ENCODE data around the gene ANKRD34C. TPM values are rescaled to one million over a fixed set of nuclear protein-coding genes. Genes with fewer than 3 reads are reported as not detected.

ANKRD34C gene
- total and polyA plus RNA-seq, 2 donors (not counting 1 experiment from before 2014, with no cell fraction given), result not detected

GRCh38 chr15:79265167-79265566 lies 17.4 kb upstream of the ANKRD34C start:
- Histone ChIP-seq H4K20me1 (ENCODE audit: control insufficient read depth, insufficient read depth, low read length, poor library complexity, severe bottlenecking) (no peaks in the 10 kb centered on the region), H3K9me3 (ENCODE audit: control extremely low read depth in 1 of 3, control insufficient read depth in 2 of 3, insufficient read depth in 1 of 3, low read length in 2 of 3) (no peaks in the 10 kb centered on the region), H3K4me1 (ENCODE audit: control insufficient read depth in 2 of 2, insufficient read depth in 2 of 2, low read length in 2 of 2) (no peaks in the 10 kb centered on the region), H3K79me2 (ENCODE audit: control insufficient read depth, insufficient read depth, low read length) (no peaks in the 10 kb centered on the region), H3K27me3 (replicated peaks in 1 of 4; ENCODE audit: control extremely low read depth in 1 of 4, control insufficient read depth in 3 of 4, insufficient read depth in 4 of 4, low read length in 3 of 4) (peaks cover 0 to 7% (median 4%) of the 10 kb centered on the region in 4 experiments), H3K36me3 (replicated peaks in 1 of 2; ENCODE audit: control extremely low read depth in 1 of 2, control insufficient read depth in 1 of 2, extremely low read depth in 1 of 2, insufficient read depth in 2 of 2, low read length in 1 of 2) (no peaks in the 10 kb centered on the region), H3K4me3 (ENCODE audit: control extremely low read depth in 1 of 5, extremely low read depth in 1 of 5, insufficient read depth in 1 of 5, low read depth in 2 of 5, low read length in 4 of 5) (no peak overlapping the region), H2AFZ (ENCODE audit: insufficient read depth, low read depth, low read length, poor library complexity, severe bottlenecking) (no peak overlapping the region), H3K4me2 (replicated peaks; ENCODE audit: low read depth, low read length, poor library complexity, severe bottlenecking) (no peak overlapping the region), H3K27ac (ENCODE audit: low read length in 2 of 2) (no peak overlapping the region), H3K9ac (ENCODE audit: low read length) (no peak overlapping the region)
- ChIA-PET CTCF (no interaction called here), POLR2A (no interaction called here)
- intact Hi-C loops (cut with micrococcal nuclease), result no loop called here
- DNase-seq (no peak), ATAC-seq (ENCODE audit: low read depth) (no peak)
- Mint-ChIP-seq H3K4me1 (no peaks in the 10 kb centered on the region), H3K27ac (no peak overlapping the region), H3K9me3 (ENCODE audit: insufficient read depth) (no peaks in the 10 kb centered on the region), H3K4me3 (no peak overlapping the region), H3K27me3 (peaks cover 35% of the 10 kb centered on the region)
- TF ChIP-seq EZH2 (IDR thresholded peaks at IDR 0.05; ENCODE audit: borderline replicate concordance, insufficient read depth, low read depth, low read length, poor library complexity, severe bottlenecking) (no peak), CTCF (IDR thresholded peaks at IDR 0.05) (no peak)
- WGBS (ENCODE audit: insufficient coverage), result 100% methylated on average over 2 of the region's 4 CpGs

DNA sequence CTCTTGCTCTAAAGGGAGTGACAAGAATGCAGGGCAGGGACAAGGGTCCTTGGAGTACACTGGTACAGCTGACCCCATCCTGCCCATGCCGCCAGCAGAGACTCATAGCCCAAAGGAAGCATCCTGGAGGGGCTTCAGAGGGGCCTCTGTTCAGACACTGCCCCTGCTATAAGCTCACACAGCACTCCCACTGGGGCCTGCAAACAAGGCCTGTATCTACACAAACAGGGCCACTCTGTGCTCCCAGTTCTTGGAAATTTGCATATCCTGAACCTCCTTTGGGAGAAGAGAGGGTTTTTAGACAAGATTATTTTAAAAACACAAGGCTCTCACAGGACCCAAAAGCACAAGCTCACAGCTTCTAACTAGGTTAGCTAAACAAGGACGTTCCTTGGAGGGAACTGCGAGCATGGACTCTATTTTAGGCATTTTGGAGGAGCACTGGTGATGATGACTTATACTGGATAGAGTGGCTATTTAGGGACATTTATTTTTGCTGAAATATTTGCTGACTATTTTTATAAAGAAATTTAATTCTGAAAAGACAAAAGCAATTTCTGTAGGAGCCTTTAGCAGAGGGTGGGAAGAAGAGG lies 16.4 kb upstream of the ANKRD34C start:
- ATAC-seq (ENCODE audit: low read depth) (no peak), DNase-seq (no peak)
- H3K4me1 ChIP-seq (ENCODE audit: control insufficient read depth in 2 of 2, insufficient read depth in 2 of 2, low read length in 2 of 2), result no peaks in the 10 kb centered on the region
- no peak for TF ChIP-seq EZH2 (IDR thresholded peaks at IDR 0.05; ENCODE audit: borderline replicate concordance, insufficient read depth, low read depth, low read length, poor library complexity, severe bottlenecking)
- no peak for TF ChIP-seq CTCF (IDR thresholded peaks at IDR 0.05)
- Mint-ChIP-seq H3K4me3 (no peak overlapping the region), H3K4me1 (no peaks in the 10 kb centered on the region), H3K9me3 (ENCODE audit: insufficient read depth) (no peaks in the 10 kb centered on the region), H3K27me3 (peaks cover 28% of the 10 kb centered on the region), H3K27ac (no peak overlapping the region)
- H3K4me2 ChIP-seq (replicated peaks; ENCODE audit: low read depth, low read length, poor library complexity, severe bottlenecking), result no peak overlapping the region
- H2AFZ ChIP-seq (ENCODE audit: insufficient read depth, low read depth, low read length, poor library complexity, severe bottlenecking), result no peak overlapping the region
- no peaks in the 10 kb centered on the region for H3K79me2 ChIP-seq (ENCODE audit: control insufficient read depth, insufficient read depth, low read length)
- no peak overlapping the region for H3K9ac ChIP-seq (ENCODE audit: low read length)
- WGBS (ENCODE audit: insufficient coverage), result 80% methylated on average over 1 of the region's 3 CpGs
- no peaks in the 10 kb centered on the region for H3K36me3 ChIP-seq (replicated peaks in 1 of 2; ENCODE audit: control extremely low read depth in 1 of 2, control insufficient read depth in 1 of 2, extremely low read depth in 1 of 2, insufficient read depth in 2 of 2, low read length in 1 of 2)
- no peaks in the 10 kb centered on the region for H3K9me3 ChIP-seq (ENCODE audit: control extremely low read depth in 1 of 3, control insufficient read depth in 2 of 3, insufficient read depth in 1 of 3, low read length in 2 of 3)
- H3K4me3 ChIP-seq (ENCODE audit: control extremely low read depth in 1 of 5, extremely low read depth in 1 of 5, insufficient read depth in 1 of 5, low read depth in 2 of 5, low read length in 4 of 5), result no peak overlapping the region
- peaks cover 0 to 7% (median 4%) of the 10 kb centered on the region in 4 experiments for H3K27me3 ChIP-seq (replicated peaks in 1 of 4; ENCODE audit: control extremely low read depth in 1 of 4, control insufficient read depth in 3 of 4, insufficient read depth in 4 of 4, low read length in 3 of 4)
- no peaks in the 10 kb centered on the region for H4K20me1 ChIP-seq (ENCODE audit: control insufficient read depth, insufficient read depth, low read length, poor library complexity, severe bottlenecking)
- no peak overlapping the region for H3K27ac ChIP-seq (ENCODE audit: low read length in 2 of 2)
- intact Hi-C loops (cut with micrococcal nuclease), result no loop called here
- POLR2A ChIA-PET, result no interaction called here
- CTCF ChIA-PET, result no interaction called here

All from B cell (primary cell).